ENCODE measurements around the gene SLC25A10.
"Not testable (repeated sequence)": the region's sequence is repeated elsewhere in the genome, so short reads cannot be mapped to it uniquely, and the experiment has no call there.

SLC25A10 gene

GRCh38 chr17:81734405-81735263 lies 22.6 kb downstream of the SLC25A10 start:
- H3K9ac ChIP-seq (ENCODE audit: low read depth, low read length): no peak overlapping the region
- no peaks in the 10 kb centered on the region for H3K36me3 ChIP-seq (ENCODE audit: insufficient read depth, low read length)
- H3K9me3 ChIP-seq (ENCODE audit: control insufficient read depth, insufficient read depth, low read length): no peaks in the 10 kb centered on the region
- H3K4me1 ChIP-seq (ENCODE audit: insufficient read depth, low read length): peaks cover 12% of the 10 kb centered on the region; the same call in 1 of the 2 replicates

- peak overlapping the region; percentile 7; the same call in 1 of the 2 replicates for H3K9ac ChIP-seq (ENCODE audit: low read depth, low read length)
- no peaks in the 10 kb centered on the region for H3K9me3 ChIP-seq (ENCODE audit: control insufficient read depth, insufficient read depth, low read length)
- H3K4me1 ChIP-seq (ENCODE audit: insufficient read depth, low read length): peaks cover 12% of the 10 kb centered on the region; the same call in 1 of the 2 replicates
- no peaks in the 10 kb centered on the region for H3K36me3 ChIP-seq (ENCODE audit: insufficient read depth, low read length)
Measured at GRCh38 chr17:81735264-81736102, 23.4 kb downstream of the SLC25A10 start.

- H3K9me3 ChIP-seq (ENCODE audit: control insufficient read depth, insufficient read depth, low read length): no peaks in the 10 kb centered on the region
- no peak overlapping the region for H3K9ac ChIP-seq (ENCODE audit: low read depth, low read length)
- peaks cover 5% of the 10 kb centered on the region; the same call in 1 of the 2 replicates for H3K4me1 ChIP-seq (ENCODE audit: insufficient read depth, low read length)
- no peaks in the 10 kb centered on the region for H3K36me3 ChIP-seq (ENCODE audit: insufficient read depth, low read length)
Measured at GRCh38 chr17:81737947-81738800, 26.1 kb downstream of the SLC25A10 start.

- Histone ChIP-seq H3K36me3 (ENCODE audit: insufficient read depth, low read length) (no peaks in the 10 kb centered on the region), H3K4me1 (ENCODE audit: insufficient read depth, low read length) (peaks cover 5% of the 10 kb centered on the region; the same call in 1 of the 2 replicates), H3K9me3 (ENCODE audit: control insufficient read depth, insufficient read depth, low read length) (no peaks in the 10 kb centered on the region)
Measured at GRCh38 chr17:81738801-81739393, 26.8 kb downstream of the SLC25A10 start.

GRCh38 chr17:81739593-81739992 lies 27.5 kb downstream of the SLC25A10 start:
- not testable (repeated sequence) for H3K4me1 ChIP-seq (ENCODE audit: insufficient read depth, low read length); H3K9ac ChIP-seq (ENCODE audit: low read depth, low read length); H3K36me3 ChIP-seq (ENCODE audit: insufficient read depth, low read length)

More at GRCh38 chr17:81738801-81739393, 26.8 kb downstream of the SLC25A10 start:
- H3K9ac ChIP-seq (ENCODE audit: low read depth, low read length): no peak overlapping the region

GRCh38 chr17:81740395-81740961 lies 28.4 kb downstream of the SLC25A10 start:
- Histone ChIP-seq H3K36me3 (ENCODE audit: insufficient read depth, low read length) (no peaks in the 10 kb centered on the region), H3K9me3 (ENCODE audit: control insufficient read depth, insufficient read depth, low read length) (no peaks in the 10 kb centered on the region), H3K4me1 (ENCODE audit: insufficient read depth, low read length) (peaks cover 3% of the 10 kb centered on the region; the same call in 1 of the 2 replicates), H3K9ac (ENCODE audit: low read depth, low read length) (no peak overlapping the region)

More at GRCh38 chr17:81739593-81739992, 27.5 kb downstream of the SLC25A10 start:
- not testable (repeated sequence) for H3K9me3 ChIP-seq (ENCODE audit: control insufficient read depth, insufficient read depth, low read length)

GRCh38 chr17:81741049-81741593 lies 29.0 kb downstream of the SLC25A10 start:
- no peaks in the 10 kb centered on the region for H3K4me1 ChIP-seq (ENCODE audit: insufficient read depth, low read length)
- H3K36me3 ChIP-seq (ENCODE audit: insufficient read depth, low read length): no peaks in the 10 kb centered on the region
- no peak overlapping the region for H3K9ac ChIP-seq (ENCODE audit: low read depth, low read length)
- H3K9me3 ChIP-seq (ENCODE audit: control insufficient read depth, insufficient read depth, low read length): no peaks in the 10 kb centered on the region

- H3K9ac ChIP-seq (ENCODE audit: low read depth, low read length): no peak overlapping the region
- H3K4me1 ChIP-seq (ENCODE audit: insufficient read depth, low read length): no peaks in the 10 kb centered on the region
- H3K36me3 ChIP-seq (ENCODE audit: insufficient read depth, low read length): no peaks in the 10 kb centered on the region
- H3K9me3 ChIP-seq (ENCODE audit: control insufficient read depth, insufficient read depth, low read length): no peaks in the 10 kb centered on the region
Measured at GRCh38 chr17:81741594-81742452, 29.7 kb downstream of the SLC25A10 start.
